ENCODE data around the gene CTNNBL1. TPM values are rescaled to one million over a fixed set of nuclear protein-coding genes. Genes with fewer than 3 reads are reported as not detected.
A peak's percentile ranks its signal among the peaks of the same experiment; 100 is the strongest.
"Not testable (repeated sequence)": the region's sequence is repeated elsewhere in the genome, so short reads cannot be mapped to it uniquely, and the experiment has no call there.

The CTNNBL1 gene
- total RNA-seq, 1 donor from 2014 or later, result 30.0 TPM

- FAIRE-seq, result no peak
Observed at GRCh38 chr20:37672143-37672542, 21.7 kb upstream of the CTNNBL1 start.

GRCh38 chr20:37673444-37673843, 20.4 kb upstream of the CTNNBL1 start:
- DNase-seq (ENCODE audit: low read depth), result no peak
- Histone ChIP-seq H3K4me3 (ENCODE audit: low read depth, low read length) (no peak overlapping the region), H3K36me3 (ENCODE audit: control insufficient read depth, insufficient read depth, low read length) (no peaks in the 10 kb centered on the region), H3K27me3 (ENCODE audit: control insufficient read depth, insufficient read depth, low read length) (peaks cover 17% of the 10 kb centered on the region)
- no peak for FAIRE-seq
- TF ChIP-seq CTCF (IDR thresholded peaks at IDR 0.05; ENCODE audit: insufficient read depth, low read length, severe bottlenecking), result no peak

More at GRCh38 chr20:37672143-37672542, 21.7 kb upstream of the CTNNBL1 start:
- Histone ChIP-seq H3K27me3 (ENCODE audit: control insufficient read depth, insufficient read depth, low read length) (peaks cover 14% of the 10 kb centered on the region), H3K4me3 (ENCODE audit: low read depth, low read length) (no peak overlapping the region), H3K36me3 (ENCODE audit: control insufficient read depth, insufficient read depth, low read length) (no peaks in the 10 kb centered on the region)
- no peak for TF ChIP-seq CTCF (IDR thresholded peaks at IDR 0.05; ENCODE audit: insufficient read depth, low read length, severe bottlenecking)
- DNase-seq (ENCODE audit: low read depth), result no peak

DNA sequence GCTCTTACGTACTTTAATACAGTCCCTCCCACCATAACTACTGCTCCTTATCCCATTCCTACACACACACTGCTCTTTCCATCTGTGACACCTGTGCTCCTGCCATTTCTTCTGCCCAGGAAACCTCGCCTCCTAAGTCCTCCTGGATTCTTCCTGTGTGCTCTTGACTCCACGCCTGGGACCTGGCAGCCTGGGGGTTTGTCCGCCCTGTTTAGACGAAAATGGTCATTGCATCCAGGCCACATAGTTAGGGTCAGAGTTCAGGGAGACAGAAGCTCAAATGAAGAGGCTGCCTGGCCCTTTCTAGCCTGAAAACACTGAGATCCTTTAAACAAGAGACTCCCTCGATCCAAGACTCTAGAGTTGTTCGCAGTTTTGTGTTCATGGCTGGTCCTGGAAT, 17.4 kb upstream of the CTNNBL1 start:
- FAIRE-seq, result no peak
- H3K27me3 ChIP-seq (ENCODE audit: control insufficient read depth, insufficient read depth, low read length), result peaks cover 10% of the 10 kb centered on the region
- TF ChIP-seq CTCF (IDR thresholded peaks at IDR 0.05; ENCODE audit: insufficient read depth, low read length, severe bottlenecking), result no peak
- DNase-seq (ENCODE audit: low read depth), result no peak
- H3K36me3 ChIP-seq (ENCODE audit: control insufficient read depth, insufficient read depth, low read length), result no peaks in the 10 kb centered on the region
- H3K4me3 ChIP-seq (ENCODE audit: low read depth, low read length), result no peak overlapping the region

DNA sequence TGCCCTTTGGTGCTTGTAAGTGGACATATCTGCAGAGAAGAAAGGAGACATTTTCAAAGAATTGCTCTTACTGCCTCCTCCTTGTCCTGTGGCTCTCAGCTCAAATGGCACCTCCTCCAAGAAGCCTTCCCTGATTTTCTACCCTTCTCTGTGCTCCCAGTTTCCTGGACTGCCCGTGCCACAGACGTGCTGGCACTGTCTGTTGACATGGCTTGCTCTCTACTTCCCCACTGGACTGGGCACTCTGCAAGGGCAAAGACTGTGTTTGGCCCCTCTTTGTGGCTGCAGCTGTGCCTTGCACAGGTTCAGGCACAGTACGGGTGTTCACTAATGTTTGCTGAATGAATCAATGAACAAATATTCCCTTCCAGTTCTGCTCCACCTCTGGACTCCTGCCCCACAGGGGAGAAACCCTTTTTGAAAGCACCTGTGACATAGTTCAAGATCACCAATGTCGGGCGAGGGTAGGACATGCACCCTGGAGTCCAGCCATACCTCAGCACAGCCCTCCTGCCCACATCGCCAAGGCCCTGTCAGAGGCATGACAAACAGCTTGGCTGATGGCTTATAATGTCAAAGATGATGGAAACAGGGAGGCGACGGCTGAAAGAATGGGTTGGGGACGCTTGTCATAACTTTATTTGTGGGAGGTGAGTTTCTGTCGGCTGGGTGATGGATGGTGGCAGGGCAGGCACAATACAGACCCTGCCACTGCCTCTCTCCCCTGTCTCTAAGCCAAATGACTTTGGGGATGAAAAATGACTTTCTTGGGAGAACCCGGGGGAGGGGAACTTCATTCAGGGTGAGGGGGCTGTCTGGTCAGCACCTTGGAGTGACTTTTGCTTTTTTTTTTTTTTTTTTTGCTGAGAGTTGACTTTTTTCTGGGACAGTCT, 15.6 kb upstream of the CTNNBL1 start:
- H3K36me3 ChIP-seq (ENCODE audit: control insufficient read depth, insufficient read depth, low read length), result no peaks in the 10 kb centered on the region
- H3K4me3 ChIP-seq (ENCODE audit: low read depth, low read length), result no peak overlapping the region
- TF ChIP-seq CTCF (IDR thresholded peaks at IDR 0.05; ENCODE audit: insufficient read depth, low read length, severe bottlenecking), result no peak
- DNase-seq (ENCODE audit: low read depth), result no peak
- H3K27me3 ChIP-seq (ENCODE audit: control insufficient read depth, insufficient read depth, low read length), result peaks cover 10% of the 10 kb centered on the region
- FAIRE-seq, result no peak

DNA sequence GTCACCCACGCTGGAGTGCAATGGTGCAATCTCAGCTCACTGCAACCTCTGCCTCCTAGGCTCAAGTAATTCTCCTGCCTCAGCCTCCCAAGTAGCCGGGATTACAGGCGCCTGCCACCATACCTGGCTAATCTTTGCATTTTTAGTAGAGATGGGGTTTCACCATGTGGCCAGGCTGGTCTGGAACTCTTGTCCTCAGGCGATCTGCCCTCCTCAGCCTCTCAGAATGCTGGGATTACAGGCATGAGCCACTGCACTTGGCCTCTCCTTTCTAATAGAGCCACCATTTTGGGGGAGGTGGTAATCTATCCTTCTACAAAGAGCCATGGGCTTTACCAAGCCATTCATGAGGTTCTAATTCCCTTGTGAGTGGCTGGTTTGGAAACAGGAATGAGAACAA, 14.1 kb upstream of the CTNNBL1 start:
- not testable (repeated sequence) for H3K36me3 ChIP-seq (ENCODE audit: control insufficient read depth, insufficient read depth, low read length); FAIRE-seq; DNase-seq (ENCODE audit: low read depth); H3K27me3 ChIP-seq (ENCODE audit: control insufficient read depth, insufficient read depth, low read length); H3K4me3 ChIP-seq (ENCODE audit: low read depth, low read length)

DNA sequence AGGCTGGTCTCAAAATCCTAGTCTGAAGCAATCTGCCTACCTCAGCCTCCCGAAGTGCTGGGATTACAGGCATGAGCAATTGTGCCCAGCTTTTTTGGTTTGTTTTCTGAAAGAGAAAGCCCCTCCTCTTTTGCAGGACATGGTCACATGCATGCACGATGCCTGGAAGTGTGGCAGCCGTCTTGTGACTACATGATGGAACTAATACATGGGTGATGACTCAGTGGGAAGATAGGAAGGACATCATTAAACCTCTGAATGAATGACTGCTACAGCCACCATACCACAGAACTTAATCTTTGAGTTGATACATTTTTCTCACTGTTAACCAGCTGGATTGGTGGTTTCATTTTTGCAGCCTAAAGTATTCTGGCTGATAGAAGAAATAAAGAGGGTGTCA, 13.4 kb upstream of the CTNNBL1 start:
- Histone ChIP-seq H3K27me3 (ENCODE audit: control insufficient read depth, insufficient read depth, low read length) (peaks cover 6% of the 10 kb centered on the region), H3K4me3 (ENCODE audit: low read depth, low read length) (no peak overlapping the region), H3K36me3 (ENCODE audit: control insufficient read depth, insufficient read depth, low read length) (no peaks in the 10 kb centered on the region)
- no peak for TF ChIP-seq CTCF (IDR thresholded peaks at IDR 0.05; ENCODE audit: insufficient read depth, low read length, severe bottlenecking)
- FAIRE-seq (no peak), DNase-seq (ENCODE audit: low read depth) (peak; percentile 41)

Data from bronchial epithelial cell (primary cell).